Vagina (tissue), 2 donors: ENCODE measurements around the gene SUPT5H.

Experiments
- CTCF ChIP-seq, 3 experiments: fragments of 450-650 bp in 2 of 3; fragments of 200-600 bp in 1 of 3; sonication (generic) in 1 of 3; IDR thresholded peaks; one replicate each; pipeline ENCODE4 v1.5.1; 2017 to 2019; ENCODE audit warnings: antibody characterized with exemption in 3 of 3, mild to moderate bottlenecking in 2 of 3, moderate library complexity in 2 of 3
- POLR2A ChIP-seq, 2 donors: fragments of 450-650 bp; IDR thresholded peaks; one replicate each; pipeline ENCODE4 v1.6.1; 2017; ENCODE audit warnings: antibody characterized with exemption in 2 of 2, mild to moderate bottlenecking in 2 of 2, moderate library complexity in 2 of 2

- TF ChIP-seq CTCF (IDR thresholded peaks at IDR 0.05) (no peak), POLR2A (IDR thresholded peaks at IDR 0.05) (no peak)
Measured at GRCh38 chr19:39463403-39463802, 18.0 kb downstream of the SUPT5H start.
